PFSK-1 (cell line): ENCODE data around the gene TBR1.

Experiments used
- POLR2AphosphoS5 ChIP-seq: IDR thresholded peaks from 2 replicates; pipeline ENCODE4 v1.6.1; 2012; ENCODE audit warnings: low read depth, mild to moderate bottlenecking, control low read depth, low read length, moderate library complexity
- REST ChIP-seq, 2 experiments: IDR thresholded peaks; 2 replicates each; pipeline versions ENCODE4 v1.6.1 to v1.8.0; 2011 to 2012; ENCODE audit warnings: low read depth in 2 of 2, low read length in 2 of 2, control low read depth in 1 of 2, inconsistent platforms in 1 of 2, mild to moderate bottlenecking in 1 of 2, moderate library complexity in 1 of 2; ENCODE audit not compliant: insufficient read depth in 1 of 2
- SIN3A ChIP-seq: IDR thresholded peaks from 2 replicates; pipeline ENCODE4 v1.6.1; 2012; ENCODE audit warnings: mild to moderate bottlenecking, low read length, moderate library complexity, borderline replicate concordance; ENCODE audit not compliant: insufficient read depth
- TAF1 ChIP-seq: IDR thresholded peaks from 2 replicates; pipeline ENCODE4 v1.6.1; 2012; ENCODE audit warnings: low read length, control low read depth, borderline replicate concordance; ENCODE audit not compliant: insufficient read depth

GRCh38 chr2:161445097-161445496, 29.0 kb downstream of the TBR1 start:
- no peak for TF ChIP-seq TAF1
- no peak for TF ChIP-seq POLR2AphosphoS5
- no peak for TF ChIP-seq SIN3A
- no peak for TF ChIP-seq REST (IDR thresholded peaks at IDR 0.05; ENCODE audit: insufficient read depth in 1 of 2, low read depth in 2 of 2, low read length in 2 of 2)
